Sigmoid colon (tissue), 7 donors: ENCODE results near the gene PMS1. TPM values are rescaled to one million over a fixed set of nuclear protein-coding genes. Genes with fewer than 3 reads are reported as not detected.

Source experiments
- DNase-seq: peaks from one replicate; pipeline ENCODE4 v3.0.0-alpha.2; 2019
- H3K27ac ChIP-seq, 4 donors: fragments of 200-600 bp; sonication (generic); one replicate each; pipeline ENCODE4 v1.5.1; 2016 to 2019; ENCODE audit warnings: mild to moderate bottlenecking in 1 of 4
- H3K27me3 ChIP-seq, 3 donors: fragments of 200-600 bp; sonication (generic); one replicate each; pipeline ENCODE4 v1.5.1; 2019; ENCODE audit warnings: mild to moderate bottlenecking in 1 of 3
- H3K36me3 ChIP-seq, 4 donors: fragments of 200-600 bp; sonication (generic); one replicate each; pipeline ENCODE4 v1.5.1; 2016 to 2019
- H3K4me1 ChIP-seq, 4 donors: fragments of 200-600 bp; sonication (generic); one replicate each; pipeline ENCODE4 v1.5.1; 2017 to 2019
- H3K4me3 ChIP-seq, 4 donors: fragments of 200-600 bp; sonication (generic); one replicate each; pipeline ENCODE4 v1.5.1; 2017 to 2019; ENCODE audit warnings: mild to moderate bottlenecking in 2 of 4, moderate library complexity in 1 of 4
- H3K9me3 ChIP-seq, 4 donors: fragments of 200-600 bp in 3 of 4; sonication (generic) in 3 of 4; one replicate each; pipeline versions ENCODE4 v1.5.1 to v1.6.1; 2013 to 2019
- CTCF ChIP-seq, 4 experiments: fragments of 450-650 bp in 3 of 4; fragments of 200-600 bp in 1 of 4; IDR thresholded peaks; one replicate each; pipeline ENCODE4 v1.5.1; 2016 to 2019; ENCODE audit warnings: antibody characterized with exemption in 4 of 4, mild to moderate bottlenecking in 3 of 4, moderate library complexity in 2 of 4
- EP300 ChIP-seq, 4 donors: sonication (generic); formaldehyde crosslinking; IDR thresholded peaks; one replicate each; pipeline ENCODE4 v1.6.1; 2017; ENCODE audit warnings: antibody characterized with exemption in 4 of 4
- POLR2A ChIP-seq, 2 donors: fragments of 450-650 bp; IDR thresholded peaks; one replicate each; pipeline ENCODE4 v1.6.1; 2016; ENCODE audit warnings: antibody characterized with exemption in 2 of 2, mild to moderate bottlenecking in 2 of 2, moderate library complexity in 2 of 2
- POLR2AphosphoS5 ChIP-seq, 4 donors: sonication (generic); formaldehyde crosslinking; IDR thresholded peaks; one replicate each; pipeline ENCODE4 v1.6.1; 2017; ENCODE audit warnings: antibody characterized with exemption in 4 of 4
- WGBS, 2 donors: extraction: QIAGEN DNeasy Blood & Tissue Kit; methylation state at CpG; one replicate each; pipeline ENCODE4 v1.1.7; 2013; 5-methylcytosine and 5-hydroxymethylcytosine counted together
- intact Hi-C: fragments of 100-400 bp; cut with DNase I; formaldehyde crosslinking; loops from one replicate; pipeline ENCODE4 v1.15.1; 2023
- polyA plus RNA-seq, 3 donors: library from polyadenylated mRNA; stranded (reverse); fragments of 200-250 nt; gene quantifications; one replicate each; pipeline ENCODE4 v1.2.3, GENCODE V29; 2013
- total RNA-seq, 4 donors: library from RNA; depleted of rRNA; stranded (reverse); fragments of >200 nt; gene quantifications; one replicate each; pipeline ENCODE4 v1.1.0, GENCODE V29; 2016
- donor health status: healthy with polysubstance abuse.
- donor health status: Bipolar disorder and iron deficiency.
- donor health status: healthy.

Gene PMS1
- total and polyA plus RNA-seq, 7 donors = 4.4 to 17.7 (median 15.1) TPM

- intact Hi-C loops = loop anchor here (2.0 kb wide), 2 partner anchors 23 to 101 kb away; partner anchors contain the start of genes ASNSD1, ORMDL1 and PMS1
- Histone ChIP-seq H3K4me1 (peaks cover 0 to 13% (median 9%) of the 10 kb centered on the region in 4 donors), H3K36me3 (peaks cover 0 to 9% (median 2%) of the 10 kb centered on the region in 4 donors), H3K4me3 (peak overlapping the region; percentile 64 to 74 (median 71)), H3K27me3 (no peaks in the 10 kb centered on the region), H3K27ac (peak overlapping the region; percentile 88 to 93 (median 89)), H3K9me3 (no peaks in the 10 kb centered on the region)
- no peak for TF ChIP-seq CTCF (IDR thresholded peaks at IDR 0.05)
- TF ChIP-seq POLR2AphosphoS5 (IDR thresholded peaks at IDR 0.05) = no peak
- TF ChIP-seq POLR2A (IDR thresholded peaks at IDR 0.05) = no peak
- TF ChIP-seq EP300 (IDR thresholded peaks at IDR 0.05) = no peak
- DNase-seq = no peak
- 0 to 1% methylated on average over 7 of the region's 7 CpGs for WGBS, 2 donors
These were observed 22.1 kb upstream of the PMS1 start for GRCh38 chr2:189762229-189762550.

- no peaks in the 10 kb centered on the region for H3K9me3 ChIP-seq
- H3K27me3 ChIP-seq = no peaks in the 10 kb centered on the region
- peak within 1 kb of the TSS; percentile 88 to 93 (median 89) for H3K27ac ChIP-seq
- WGBS, 2 donors = 0% methylated on average over 33 of the region's 33 CpGs
- peaks cover 0 to 13% (median 9%) of the 10 kb centered on the region in 4 donors for H3K4me1 ChIP-seq
- TF ChIP-seq CTCF (IDR thresholded peaks at IDR 0.05) = peak in 2 of 4 experiments; percentile 30 to 33
- peak; percentile 29 to 58 (median 50) for TF ChIP-seq POLR2AphosphoS5 (IDR thresholded peaks at IDR 0.05)
- no peak for TF ChIP-seq EP300 (IDR thresholded peaks at IDR 0.05)
- TF ChIP-seq POLR2A (IDR thresholded peaks at IDR 0.05) = no peak
- intact Hi-C loops = loop anchor here (2.0 kb wide), 2 partner anchors 22 to 102 kb away; partner anchors contain the start of genes ASNSD1, ORMDL1 and PMS1
- H3K4me3 ChIP-seq = peak within 1 kb of the TSS; percentile 64 to 74 (median 71)
- peaks cover 0 to 13% (median 2%) of the 10 kb centered on the region in 4 donors for H3K36me3 ChIP-seq
- DNase-seq = peak; percentile 96
These were observed 21.5 kb upstream of the PMS1 start, which contains the start of gene OSGEPL1 for GRCh38 chr2:189762551-189763298. Gene OSGEPL1 (minus strand): TSS chr2:189762792. CDS start chr2:189761640, 1,152 bp downstream.

GRCh38 chr2:189763908-189764661 is 20.2 kb upstream of the PMS1 start:
- H3K27ac ChIP-seq = no peak overlapping the region
- no peak for DNase-seq
- H3K9me3 ChIP-seq = no peaks in the 10 kb centered on the region
- peak overlapping the region in 1 of 4 donors; percentile 74 for H3K4me3 ChIP-seq
- intact Hi-C loops = loop anchor here (2.0 kb wide), 2 partner anchors 21 to 103 kb away; partner anchors contain the start of genes ASNSD1, ORMDL1 and PMS1
- H3K36me3 ChIP-seq = peaks cover 0 to 23% (median 0%) of the 10 kb centered on the region in 4 donors
- H3K27me3 ChIP-seq = no peaks in the 10 kb centered on the region
- TF ChIP-seq CTCF (IDR thresholded peaks at IDR 0.05) (no peak), EP300 (IDR thresholded peaks at IDR 0.05) (no peak), POLR2AphosphoS5 (IDR thresholded peaks at IDR 0.05) (no peak), POLR2A (IDR thresholded peaks at IDR 0.05) (no peak)
- H3K4me1 ChIP-seq = peaks cover 0 to 13% (median 9%) of the 10 kb centered on the region in 4 donors
- WGBS, 2 donors = 86 to 88% methylated on average over 4 of the region's 4 CpGs

- Histone ChIP-seq H3K27ac (no peak overlapping the region), H3K27me3 (no peaks in the 10 kb centered on the region), H3K4me1 (no peaks in the 10 kb centered on the region), H3K9me3 (no peaks in the 10 kb centered on the region), H3K36me3 (peaks cover 0 to 86% (median 26%) of the 10 kb centered on the region in 4 donors), H3K4me3 (no peak overlapping the region)
- DNase-seq = no peak
- 74 to 75% methylated on average over 6 of the region's 6 CpGs for WGBS, 2 donors
- no peak for TF ChIP-seq POLR2A (IDR thresholded peaks at IDR 0.05)
- no peak for TF ChIP-seq EP300 (IDR thresholded peaks at IDR 0.05)
- TF ChIP-seq POLR2AphosphoS5 (IDR thresholded peaks at IDR 0.05) = no peak
- no peak for TF ChIP-seq CTCF (IDR thresholded peaks at IDR 0.05)
- intact Hi-C loops = no loop called here
These were observed 13.5 kb upstream of the PMS1 start for GRCh38 chr2:189770590-189771322.
